ENCODE measurements around the gene TRIM3.

TRIM3 gene

GRCh38 chr11:6400431-6401345 lies 73.1 kb downstream of the TRIM3 start:
- DNase-seq: no peak
